Endodermal cell (in vitro differentiated cells): ENCODE data around the gene TMEM205. TPM values are rescaled to one million over a fixed set of nuclear protein-coding genes. Genes with fewer than 3 reads are reported as not detected.

Experiments used
- DNase-seq: peaks from one replicate; pipeline ENCODE4 v3.0.0-alpha.2; 2017
- H3K27ac ChIP-seq: 2 replicates; pipeline ENCODE4 v1.5.1; 2013; ENCODE audit warnings: mild to moderate bottlenecking, low read depth, low read length, moderate library complexity
- H3K27me3 ChIP-seq: 2 replicates; pipeline ENCODE4 v1.6.1; 2013; ENCODE audit warnings: mild to moderate bottlenecking, low read length, moderate library complexity; ENCODE audit not compliant: insufficient read depth, control insufficient read depth, poor library complexity, severe bottlenecking
- H3K36me3 ChIP-seq: 2 replicates; pipeline ENCODE4 v1.7.0; 2013; ENCODE audit warnings: mild to moderate bottlenecking, low read length, moderate library complexity; ENCODE audit not compliant: control insufficient read depth, insufficient read depth
- H3K4me1 ChIP-seq: one replicate; pipeline ENCODE4 v1.7.0; 2013; ENCODE audit warnings: low read length; ENCODE audit not compliant: control insufficient read depth, insufficient read depth
- H3K4me3 ChIP-seq: 2 replicates; pipeline ENCODE4 v1.5.1; 2013; ENCODE audit warnings: mild to moderate bottlenecking, low read length, moderate library complexity
- H3K9ac ChIP-seq: 2 replicates; pipeline ENCODE4 v1.6.1; 2013; ENCODE audit warnings: mild to moderate bottlenecking, low read length, moderate library complexity; ENCODE audit not compliant: poor library complexity, severe bottlenecking; ENCODE audit errors: extremely low read depth
- H3K9me3 ChIP-seq: 2 replicates; pipeline ENCODE4 v1.6.1; 2013; ENCODE audit warnings: mild to moderate bottlenecking, low read length, moderate library complexity; ENCODE audit not compliant: control insufficient read depth
- H3K27ac Mint-ChIP-seq: 2 replicates; pipeline ENCODE4 v1.8.0; 2020; ENCODE audit warnings: mixed read lengths
- H3K27me3 Mint-ChIP-seq: 2 replicates; pipeline ENCODE4 v1.8.0; 2021; ENCODE audit warnings: mild to moderate bottlenecking, mixed read lengths; ENCODE audit not compliant: insufficient read depth
- H3K36me3 Mint-ChIP-seq: 2 replicates; pipeline ENCODE4 v1.8.0; 2020; ENCODE audit warnings: low read depth, mixed read lengths
- H3K4me1 Mint-ChIP-seq: 2 replicates; pipeline ENCODE4 v1.8.0; 2020; ENCODE audit warnings: mixed read lengths
- H3K4me3 Mint-ChIP-seq: 2 replicates; pipeline ENCODE4 v1.8.0; 2020; ENCODE audit warnings: mild to moderate bottlenecking, moderate library complexity, mixed read lengths
- H3K9me3 Mint-ChIP-seq: 2 replicates; pipeline ENCODE4 v1.8.0; 2020; ENCODE audit warnings: mild to moderate bottlenecking, mixed read lengths
- CTCF ChIP-seq: fragments of 200-600 bp; sonication (generic); conservative IDR thresholded peaks from 2 replicates; pipeline ENCODE4 v1.5.0; 2021; ENCODE audit warnings: antibody characterized with exemption, mild to moderate bottlenecking
- WGBS, 2 experiments: methylation state at CpG; one replicate each; pipeline versions ENCODE4 v1.1.5 to v1.1.7; 2013; ENCODE audit warnings: missing lambda C conversion rate in 2 of 2, mixed read lengths in 1 of 2; ENCODE audit not compliant: insufficient coverage in 1 of 2, insufficient read length in 1 of 2; 5-methylcytosine and 5-hydroxymethylcytosine counted together
- total RNA-seq, 2 donors: library from RNA; stranded (reverse); fragmentation: NEBNext Ultra II Directional in 1 of 2; extraction: Animal tissue kit (Norgen Biotek cat#: 25700) in 1 of 2; gene quantifications; 2 replicates in 1 of 2; 3 replicates in 1 of 2; pipeline ENCODE4 v1.2.1, GENCODE V29; 2021

Gene TMEM205
- total RNA-seq, 2 donors from 2014 or later = 58.2 to 58.9 TPM

DNA sequence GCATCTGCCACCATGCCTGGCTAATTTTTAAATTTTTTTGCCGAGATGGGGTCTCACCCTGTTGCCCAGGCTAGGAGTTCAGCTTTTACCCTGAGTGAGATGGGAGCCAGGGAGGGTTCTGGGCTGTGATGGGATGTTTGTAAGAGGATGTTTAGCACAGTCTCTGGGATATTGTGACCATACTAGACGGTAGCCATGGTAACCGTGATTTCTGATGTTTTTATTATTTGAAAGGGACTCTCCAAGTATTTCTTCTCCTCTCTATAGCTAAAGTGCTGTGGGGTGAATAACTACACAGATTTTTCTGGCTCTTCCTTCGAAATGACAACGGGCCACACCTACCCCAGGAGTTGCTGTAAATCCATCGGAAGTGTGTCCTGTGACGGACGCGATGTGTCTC lies 39.7 kb downstream of the TMEM205 start:
- peaks cover 11% of the 10 kb centered on the region for H3K27me3 Mint-ChIP-seq
- no peak for TF ChIP-seq CTCF
- Histone ChIP-seq H3K4me1 (no peaks in the 10 kb centered on the region), H3K9ac (no peak overlapping the region), H3K4me3 (no peak overlapping the region), H3K27ac (no peak overlapping the region), H3K27me3 (no peaks in the 10 kb centered on the region), H3K36me3 (no peaks in the 10 kb centered on the region), H3K9me3 (no peaks in the 10 kb centered on the region)
- H3K4me3 Mint-ChIP-seq = no peak overlapping the region
- no peak for DNase-seq
- no peaks in the 10 kb centered on the region for H3K4me1 Mint-ChIP-seq
- peaks cover 2% of the 10 kb centered on the region for H3K9me3 Mint-ChIP-seq
- H3K36me3 Mint-ChIP-seq = no peaks in the 10 kb centered on the region
- 94 to 95% methylated on average over 7 to 9 of the region's 9 CpGs for WGBS, 2 experiments
- no peak overlapping the region for H3K27ac Mint-ChIP-seq

GRCh38 chr19:11304936-11305335 lies 41.1 kb downstream of the TMEM205 start:
- no peaks in the 10 kb centered on the region for H3K36me3 ChIP-seq
- no peaks in the 10 kb centered on the region for H3K9me3 ChIP-seq
- DNase-seq = no peak
- H3K27me3 ChIP-seq = no peaks in the 10 kb centered on the region
- WGBS, 2 experiments = 88 to 93% methylated on average over 4 to 5 of the region's 5 CpGs
- Mint-ChIP-seq H3K27me3 (peaks cover 15% of the 10 kb centered on the region), H3K27ac (no peak overlapping the region), H3K4me1 (no peaks in the 10 kb centered on the region), H3K36me3 (no peaks in the 10 kb centered on the region), H3K9me3 (peaks cover 5% of the 10 kb centered on the region), H3K4me3 (no peak overlapping the region)
- H3K27ac ChIP-seq = no peak overlapping the region
- no peak overlapping the region for H3K9ac ChIP-seq
- no peaks in the 10 kb centered on the region for H3K4me1 ChIP-seq
- no peak for TF ChIP-seq CTCF
- no peak overlapping the region for H3K4me3 ChIP-seq

DNA sequence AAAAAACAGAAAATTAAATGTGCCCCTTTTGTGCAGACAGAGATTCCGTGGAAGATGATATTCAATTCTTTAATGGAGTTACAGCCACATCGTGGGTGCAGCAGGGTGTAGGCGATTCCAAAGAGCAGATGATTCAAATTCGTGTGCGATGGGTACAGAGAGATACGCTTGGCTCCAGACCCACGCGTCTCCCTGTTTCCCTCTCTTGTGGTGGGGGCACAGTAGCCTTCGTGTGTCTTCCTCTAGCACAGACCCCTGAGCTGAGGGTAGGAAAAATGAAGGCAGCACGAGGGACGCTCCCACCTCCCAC lies 45.3 kb downstream of the TMEM205 start:
- Mint-ChIP-seq H3K36me3 (no peaks in the 10 kb centered on the region), H3K27ac (no peak overlapping the region), H3K4me1 (peaks cover under 1% of the 10 kb centered on the region), H3K9me3 (peaks cover 5% of the 10 kb centered on the region), H3K4me3 (no peak overlapping the region), H3K27me3 (peaks cover 6% of the 10 kb centered on the region)
- Histone ChIP-seq H3K36me3 (no peaks in the 10 kb centered on the region), H3K9ac (no peak overlapping the region), H3K27me3 (no peaks in the 10 kb centered on the region), H3K27ac (no peak overlapping the region), H3K4me1 (peaks cover 6% of the 10 kb centered on the region), H3K4me3 (no peak overlapping the region), H3K9me3 (no peaks in the 10 kb centered on the region)
- TF ChIP-seq CTCF = no peak
- no peak for DNase-seq
- 86 to 88% methylated on average over 1 to 11 of the region's 11 CpGs for WGBS, 2 experiments
